Smooth muscle cell (in vitro differentiated cells): ENCODE measurements around the gene KIF26A. TPM values are rescaled to one million over a fixed set of nuclear protein-coding genes. Genes with fewer than 3 reads are reported as not detected.

ENCODE experiments used
- DNase-seq: peaks from one replicate; lab custom pipeline; 2025; ENCODE audit not compliant: unreplicated experiment; lab: John Stamatoyannopoulos, UW
- H2AFZ ChIP-seq: fragments of 200-600 bp; sonication (generic); 2 replicates; pipeline ENCODE4 v1.6.0; 2016; ENCODE audit warnings: antibody characterized with exemption, low read depth, mild to moderate bottlenecking
- H3F3A ChIP-seq: fragments of 200-600 bp; sonication (generic); 2 replicates; pipeline ENCODE4 v1.6.0; 2017; ENCODE audit warnings: antibody characterized with exemption, low read depth
- H3K27ac ChIP-seq: fragments of 200-600 bp; sonication (generic); 2 replicates; pipeline ENCODE4 v1.5.1; 2016; ENCODE audit warnings: low read depth, mild to moderate bottlenecking
- H3K27me3 ChIP-seq: fragments of 200-600 bp; sonication (generic); 2 replicates; pipeline ENCODE4 v1.6.1; 2016; ENCODE audit warnings: low read depth, mild to moderate bottlenecking
- H3K36me3 ChIP-seq: fragments of 200-600 bp; sonication (generic); 2 replicates; pipeline ENCODE4 v1.5.1; 2016; ENCODE audit warnings: low read depth
- H3K4me1 ChIP-seq: fragments of 200-600 bp; sonication (generic); 2 replicates; pipeline ENCODE4 v1.5.1; 2016; ENCODE audit warnings: low read depth
- H3K4me2 ChIP-seq: fragments of 200-600 bp; sonication (generic); 2 replicates; pipeline ENCODE4 v1.6.0; 2016; ENCODE audit warnings: mild to moderate bottlenecking
- H3K4me3 ChIP-seq: fragments of 200-600 bp; sonication (generic); 2 replicates; pipeline ENCODE4 v1.5.1; 2016; ENCODE audit warnings: mild to moderate bottlenecking
- H3K79me2 ChIP-seq: fragments of 200-600 bp; sonication (generic); 2 replicates; pipeline ENCODE4 v1.6.0; 2016; ENCODE audit warnings: low read depth, mild to moderate bottlenecking
- H3K9ac ChIP-seq: fragments of 200-600 bp; sonication (generic); 2 replicates; pipeline ENCODE4 v1.6.0; 2016; ENCODE audit warnings: low read depth
- H3K9me3 ChIP-seq: fragments of 200-600 bp; sonication (generic); replicated peaks from 2 replicates; pipeline ENCODE4 v1.5.1; 2016; ENCODE audit warnings: low read depth
- H4K20me1 ChIP-seq: fragments of 200-600 bp; sonication (generic); 2 replicates; pipeline ENCODE4 v1.6.0; 2016; ENCODE audit warnings: low read depth
- CTCF ChIP-seq: fragments of 200-600 bp; sonication (generic); IDR thresholded peaks from 2 replicates; pipeline ENCODE4 v1.5.1; 2017; ENCODE audit warnings: borderline replicate concordance, mild to moderate bottlenecking, antibody characterized with exemption; ENCODE audit not compliant: insufficient read depth, poor library complexity, severe bottlenecking
- WGBS: methylation state at CpG from one replicate; pipeline ENCODE4 v1.1.7; 2016; ENCODE audit warnings: low lambda C conversion rate; 5-methylcytosine and 5-hydroxymethylcytosine counted together
- polyA plus RNA-seq: library from polyadenylated mRNA; unstranded; fragments of >200 nt; fragmentation: Nextera tagmentation; extraction: Ambion mirVana; gene quantifications from 2 replicates; pipeline ENCODE4 v1.2.1, GENCODE V29; 2016
- total RNA-seq: library from RNA; depleted of rRNA; stranded (reverse); fragments of >200 nt; gene quantifications from 2 replicates; pipeline ENCODE4 v1.2.3, GENCODE V29; 2014

Gene KIF26A
- total and polyA plus RNA-seq, 2 experiments from 2014 or later = 4.4 to 5.9 TPM

GRCh38 chr14:104212206-104213095 lies 74.1 kb downstream of the KIF26A start:
- Histone ChIP-seq H3K27ac (no peak overlapping the region), H3K4me2 (no peak overlapping the region), H3K9me3 (no peaks in the 10 kb centered on the region), H3K27me3 (no peaks in the 10 kb centered on the region), H3K4me3 (no peak overlapping the region), H3K79me2 (no peaks in the 10 kb centered on the region), H3K4me1 (no peaks in the 10 kb centered on the region), H3F3A (no peaks in the 10 kb centered on the region), H3K36me3 (no peaks in the 10 kb centered on the region), H4K20me1 (no peaks in the 10 kb centered on the region), H2AFZ (no peak overlapping the region), H3K9ac (no peak overlapping the region)
- no peak for DNase-seq
- no peak for TF ChIP-seq CTCF
- WGBS = 96% methylated on average over 27 of the region's 27 CpGs

GRCh38 chr14:104213301-104214034 lies 75.1 kb downstream of the KIF26A start:
- no peak overlapping the region for H2AFZ ChIP-seq
- no peak overlapping the region for H3K27ac ChIP-seq
- no peak overlapping the region for H3K4me2 ChIP-seq
- no peaks in the 10 kb centered on the region for H3K4me1 ChIP-seq
- no peak for DNase-seq
- no peak overlapping the region for H3K4me3 ChIP-seq
- TF ChIP-seq CTCF = no peak
- WGBS = 95% methylated on average over 30 of the region's 30 CpGs
- H3K36me3 ChIP-seq = no peaks in the 10 kb centered on the region
- no peaks in the 10 kb centered on the region for H3K27me3 ChIP-seq
- no peaks in the 10 kb centered on the region for H3F3A ChIP-seq
- no peaks in the 10 kb centered on the region for H4K20me1 ChIP-seq
- no peak overlapping the region for H3K9ac ChIP-seq
- H3K9me3 ChIP-seq = no peaks in the 10 kb centered on the region
- H3K79me2 ChIP-seq = no peaks in the 10 kb centered on the region

- Histone ChIP-seq H3K4me3 (no peak overlapping the region), H3K36me3 (no peaks in the 10 kb centered on the region), H3K9me3 (no peaks in the 10 kb centered on the region), H3K9ac (no peak overlapping the region), H4K20me1 (no peaks in the 10 kb centered on the region), H3K4me2 (no peak overlapping the region), H3K27me3 (no peaks in the 10 kb centered on the region), H3F3A (no peaks in the 10 kb centered on the region), H3K27ac (no peak overlapping the region), H3K79me2 (no peaks in the 10 kb centered on the region), H2AFZ (no peak overlapping the region), H3K4me1 (no peaks in the 10 kb centered on the region)
- no peak for DNase-seq
- TF ChIP-seq CTCF = no peak
- WGBS = 94% methylated on average over 7 of the region's 7 CpGs
Observed at GRCh38 chr14:104214431-104215218, 76.2 kb downstream of the KIF26A start.
